GM18511 (cell line): ENCODE measurements around the gene CSMD2.

Experiments
- ATAC-seq: cut with Tn5 transposase; IDR thresholded peaks from one replicate; pipeline ENCODE4 v1.9.1; 2021; ENCODE audit warnings: mild to moderate bottlenecking, moderate library complexity; ENCODE audit not compliant: unreplicated experiment

Gene CSMD2

GRCh38 chr1:33908324-33908956 is 256.6 kb downstream of the CSMD2 start:
- ATAC-seq = no peak

GRCh38 chr1:33906156-33906555 is 258.9 kb downstream of the CSMD2 start:
- ATAC-seq = no peak

- no peak for ATAC-seq
These were observed 259.8 kb downstream of the CSMD2 start for GRCh38 chr1:33905241-33905640.

GRCh38 chr1:33903210-33903589 is 261.8 kb downstream of the CSMD2 start:
- ATAC-seq = peak; percentile 77

- peak; percentile 88 for ATAC-seq
These were observed 262.4 kb downstream of the CSMD2 start for GRCh38 chr1:33902486-33903209.

GRCh38 chr1:33899746-33900145 is 265.3 kb downstream of the CSMD2 start:
- ATAC-seq = no peak

GRCh38 chr1:33898881-33899280 is 266.1 kb downstream of the CSMD2 start:
- ATAC-seq = no peak

GRCh38 chr1:33898406-33898805 is 266.6 kb downstream of the CSMD2 start:
- ATAC-seq = no peak

- no peak for ATAC-seq
These were observed 267.8 kb downstream of the CSMD2 start for GRCh38 chr1:33897092-33897725.

GRCh38 chr1:33895976-33896375 is 269.1 kb downstream of the CSMD2 start:
- no peak for ATAC-seq

GRCh38 chr1:33895396-33895795 is 269.6 kb downstream of the CSMD2 start:
- no peak for ATAC-seq

- ATAC-seq = no peak
These were observed 271.7 kb downstream of the CSMD2 start for GRCh38 chr1:33893147-33893830.

GRCh38 chr1:33886496-33886895 is 278.5 kb downstream of the CSMD2 start:
- ATAC-seq = no peak

- ATAC-seq = no peak
These were observed 284.7 kb downstream of the CSMD2 start for GRCh38 chr1:33880305-33880704.

GRCh38 chr1:33878392-33878791 is 286.6 kb downstream of the CSMD2 start:
- ATAC-seq = no peak

- no peak for ATAC-seq
These were observed 287.9 kb downstream of the CSMD2 start for GRCh38 chr1:33876970-33877650.

GRCh38 chr1:33875862-33876261 is 289.2 kb downstream of the CSMD2 start:
- no peak for ATAC-seq

- no peak for ATAC-seq
These were observed 290.4 kb downstream of the CSMD2 start for GRCh38 chr1:33874636-33875035.

GRCh38 chr1:33872683-33873082 is 292.3 kb downstream of the CSMD2 start:
- ATAC-seq = no peak

GRCh38 chr1:33872275-33872674 is 292.8 kb downstream of the CSMD2 start:
- no peak for ATAC-seq

GRCh38 chr1:33867684-33868083 is 297.3 kb downstream of the CSMD2 start:
- ATAC-seq = no peak
